OCI-LY3 (cell line): Measurements from ENCODE around the gene PTCHD1.

Source experiments
- H2AFZ ChIP-seq: fragments of 200-600, 300-600 bp; shearing (Covaris generic); 2 replicates; pipeline ENCODE4 v1.6.0; 2014; ENCODE audit warnings: antibody characterized with exemption, low read depth, low read length
- H3K27ac ChIP-seq: fragments of 200-600, 300-600 bp; sonication (generic); 2 replicates; pipeline ENCODE4 v1.5.1; 2014; ENCODE audit warnings: mild to moderate bottlenecking, low read length, moderate library complexity, mixed read lengths
- H3K27me3 ChIP-seq: fragments of 200-600, 300-600 bp; sonication (generic); 2 replicates; pipeline ENCODE4 v1.6.1; 2014; ENCODE audit warnings: low read depth, low read length, mixed read lengths
- H3K36me3 ChIP-seq: fragments of 200-600, 300-600 bp; sonication (generic); replicated peaks from 2 replicates; pipeline ENCODE3; 2014; ENCODE audit warnings: low read depth, low read length, mixed read lengths
- H3K4me1 ChIP-seq: fragments of 300-600, 200-600 bp; sonication (generic); 2 replicates; pipeline ENCODE4 v1.6.1; 2014; ENCODE audit warnings: low read length, mixed read lengths
- H3K4me2 ChIP-seq: fragments of 200-600, 300-600 bp; sonication (generic); 2 replicates; pipeline ENCODE4 v1.6.1; 2014; ENCODE audit warnings: low read length, mixed read lengths
- H3K4me3 ChIP-seq: fragments of 300-600, 200-600 bp; sonication (generic); 2 replicates; pipeline ENCODE4 v1.5.1; 2014; ENCODE audit warnings: antibody characterized with exemption, mild to moderate bottlenecking, low read length, moderate library complexity
- H3K79me2 ChIP-seq: fragments of 300-600, 200-600 bp; shearing (Covaris generic); 2 replicates; pipeline ENCODE4 v1.6.1; 2014; ENCODE audit warnings: mild to moderate bottlenecking, low read length, mixed read lengths
- H3K9ac ChIP-seq: fragments of 300-600, 200-600 bp; shearing (Covaris generic); 2 replicates; pipeline ENCODE4 v1.6.0; 2014; ENCODE audit warnings: mild to moderate bottlenecking, low read length, moderate library complexity
- H3K9me3 ChIP-seq: fragments of 200-600, 300-600 bp; shearing (Covaris generic); 2 replicates; pipeline ENCODE4 v1.6.1; 2014; ENCODE audit warnings: low read length, mixed read lengths; ENCODE audit not compliant: insufficient read depth
- H4K20me1 ChIP-seq: fragments of 200-600, 300-600 bp; sonication (generic); 2 replicates; pipeline ENCODE4 v1.6.1; 2016; ENCODE audit warnings: low read length, mixed read lengths; ENCODE audit not compliant: insufficient read depth
- CTCF ChIP-seq: fragments of 200-600, 300-600 bp; sonication (generic); IDR thresholded peaks from 2 replicates; pipeline ENCODE4 v1.5.1; 2014; ENCODE audit warnings: antibody characterized with exemption, low read length, low read depth
- EZH2phosphoT487 ChIP-seq: fragments of 200-600 bp; shearing (Covaris generic); IDR thresholded peaks from 2 replicates; pipeline ENCODE4 v1.6.1; 2018; ENCODE audit warnings: antibody characterized with exemption, mixed run types, low read depth

The PTCHD1 gene

DNA sequence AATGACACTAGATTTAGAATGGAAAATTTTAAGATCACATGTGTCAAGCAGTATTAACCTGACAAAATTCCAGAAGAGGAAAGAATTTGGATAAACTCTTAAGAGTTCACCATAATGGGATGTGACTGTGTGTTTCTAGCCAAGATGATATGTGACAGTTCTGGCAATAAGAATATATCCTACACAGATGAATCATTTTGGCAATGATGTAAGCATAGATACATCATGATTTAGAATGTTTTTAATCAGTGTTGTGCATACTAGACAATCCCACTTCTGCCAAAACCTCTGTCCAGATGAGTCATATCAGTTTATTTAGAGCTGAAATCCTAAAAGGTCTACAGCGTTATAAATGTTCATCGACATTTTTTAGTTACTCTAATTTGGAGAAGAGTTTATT is 48.8 kb downstream of the PTCHD1 start:
- no peaks in the 10 kb centered on the region for H3K36me3 ChIP-seq
- no peak overlapping the region for H3K9ac ChIP-seq
- no peaks in the 10 kb centered on the region for H4K20me1 ChIP-seq
- H3K9me3 ChIP-seq, result no peaks in the 10 kb centered on the region
- TF ChIP-seq CTCF, result no peak
- no peak for TF ChIP-seq EZH2phosphoT487
- H3K79me2 ChIP-seq, result no peaks in the 10 kb centered on the region
- H3K4me2 ChIP-seq, result peak overlapping the region; percentile 88
- H3K27ac ChIP-seq, result peak overlapping the region; percentile 19; the same call in 1 of the 2 replicates
- H3K27me3 ChIP-seq, result no peaks in the 10 kb centered on the region
- H3K4me1 ChIP-seq, result peaks cover 31% of the 10 kb centered on the region
- H3K4me3 ChIP-seq, result no peak overlapping the region; the same call in 1 of the 2 replicates
- H2AFZ ChIP-seq, result no peak overlapping the region

- no peak overlapping the region for H2AFZ ChIP-seq
- H3K79me2 ChIP-seq, result no peaks in the 10 kb centered on the region
- no peaks in the 10 kb centered on the region for H3K36me3 ChIP-seq
- TF ChIP-seq CTCF, result no peak
- TF ChIP-seq EZH2phosphoT487, result no peak
- no peak overlapping the region for H3K4me2 ChIP-seq
- no peak overlapping the region for H3K4me3 ChIP-seq
- peaks cover 31% of the 10 kb centered on the region for H3K4me1 ChIP-seq
- H3K27ac ChIP-seq, result no peak overlapping the region
- no peaks in the 10 kb centered on the region for H3K9me3 ChIP-seq
- H3K9ac ChIP-seq, result no peak overlapping the region
- no peaks in the 10 kb centered on the region for H4K20me1 ChIP-seq
- H3K27me3 ChIP-seq, result no peaks in the 10 kb centered on the region
Measured at GRCh38 chrX:23385242-23385641, 50.6 kb downstream of the PTCHD1 start.

DNA sequence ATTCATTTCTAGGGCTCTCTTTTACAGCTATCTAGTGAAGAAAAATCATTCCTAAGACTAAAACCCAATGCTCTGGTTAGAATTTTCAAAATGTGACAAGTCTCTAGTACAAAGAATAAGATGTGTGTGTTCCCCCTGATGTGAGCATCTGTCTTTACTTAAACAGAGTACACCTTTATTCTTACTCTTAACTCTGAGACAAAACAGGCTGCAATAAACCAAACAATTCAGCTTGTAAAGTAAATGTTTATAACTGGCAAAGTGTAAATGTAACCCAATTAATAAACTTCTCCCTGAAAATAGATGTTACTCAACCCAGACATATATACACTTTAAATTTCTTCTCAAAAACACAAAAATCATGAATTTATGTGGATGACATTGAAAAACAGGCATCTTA is 51.6 kb downstream of the PTCHD1 start:
- no peaks in the 10 kb centered on the region for H3K79me2 ChIP-seq
- H3K4me1 ChIP-seq, result peaks cover 29% of the 10 kb centered on the region
- no peak overlapping the region for H3K4me2 ChIP-seq
- TF ChIP-seq EZH2phosphoT487 (no peak), CTCF (no peak)
- H2AFZ ChIP-seq, result no peak overlapping the region
- H3K36me3 ChIP-seq, result no peaks in the 10 kb centered on the region
- no peak overlapping the region for H3K27ac ChIP-seq
- H3K9ac ChIP-seq, result no peak overlapping the region
- no peak overlapping the region for H3K4me3 ChIP-seq
- H3K9me3 ChIP-seq, result no peaks in the 10 kb centered on the region
- no peaks in the 10 kb centered on the region for H3K27me3 ChIP-seq
- H4K20me1 ChIP-seq, result no peaks in the 10 kb centered on the region

DNA sequence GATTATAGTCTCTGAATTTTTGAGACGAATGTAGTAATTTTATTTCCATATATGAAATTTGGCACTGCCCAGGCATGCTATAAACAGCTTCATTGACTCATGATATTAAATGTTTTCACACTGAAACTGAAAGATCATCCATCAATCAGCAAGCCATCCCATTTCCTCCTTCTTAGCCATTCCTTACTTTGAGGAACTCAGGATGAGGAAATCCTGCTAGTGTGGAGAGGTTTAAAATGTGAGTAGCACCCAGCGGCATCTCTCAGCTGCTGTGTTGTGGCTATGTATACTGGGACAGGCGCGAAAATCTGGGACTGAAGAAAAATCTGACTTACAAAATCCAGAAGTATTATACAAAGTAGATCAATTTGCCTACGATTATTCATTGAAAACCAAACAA is 52.1 kb downstream of the PTCHD1 start:
- Histone ChIP-seq H3K27me3 (no peaks in the 10 kb centered on the region), H3K9me3 (no peaks in the 10 kb centered on the region), H3K27ac (no peak overlapping the region), H3K79me2 (no peaks in the 10 kb centered on the region), H4K20me1 (no peaks in the 10 kb centered on the region), H2AFZ (no peak overlapping the region), H3K4me2 (no peak overlapping the region), H3K4me1 (peaks cover 26% of the 10 kb centered on the region), H3K4me3 (no peak overlapping the region), H3K9ac (no peak overlapping the region), H3K36me3 (no peaks in the 10 kb centered on the region)
- TF ChIP-seq CTCF (no peak), EZH2phosphoT487 (no peak)
